GM23248 (cell line): ENCODE measurements around the gene PAXIP1.

ENCODE experiments used
- EZH2 ChIP-seq: fragments of 200-600 bp; sonication (generic); IDR thresholded peaks from 2 replicates; pipeline ENCODE4 v1.6.1; 2018; ENCODE audit warnings: antibody characterized with exemption, mild to moderate bottlenecking; ENCODE audit not compliant: insufficient read depth, poor library complexity, severe bottlenecking
- EZH2phosphoT487 ChIP-seq: fragments of 200-600 bp; sonication (generic); IDR thresholded peaks from 2 replicates; pipeline ENCODE4 v1.6.1; 2018; ENCODE audit warnings: antibody characterized with exemption, moderate library complexity, mild to moderate bottlenecking, low read depth; ENCODE audit not compliant: insufficient read depth

DNA sequence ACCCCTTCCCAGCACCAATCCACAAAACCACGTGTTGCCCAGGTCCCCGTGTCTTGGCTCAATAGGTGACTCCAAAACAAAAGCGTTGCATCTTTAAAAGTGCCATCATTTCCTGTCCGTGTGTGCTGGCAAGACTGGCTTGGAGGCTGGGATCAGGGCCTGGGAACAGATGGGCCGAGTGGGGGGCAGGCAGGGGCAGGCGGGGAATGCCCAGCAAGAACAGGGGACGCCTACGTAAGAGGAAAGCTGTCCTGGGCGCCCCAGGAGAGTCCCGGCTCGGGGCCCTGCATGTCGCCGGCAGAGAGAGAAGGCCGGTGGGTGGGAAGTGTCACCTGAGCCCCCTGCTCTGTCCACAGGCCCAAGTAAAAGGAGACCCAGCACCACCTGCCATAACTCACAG lies 86.5 kb downstream of the PAXIP1 start:
- TF ChIP-seq EZH2phosphoT487 (no peak), EZH2 (no peak)
